IMR-90 (cell line): ENCODE results near the gene PLPP1. TPM values are rescaled to one million over a fixed set of nuclear protein-coding genes. Genes with fewer than 3 reads are reported as not detected.

ENCODE experiments used
- ATAC-seq: fragments of 200-7000 bp; cut with Tn5 transposase; 2 replicates; pipeline ENCODE4 v1.9.1; 2020; ENCODE audit warnings: low read depth, mild to moderate bottlenecking, moderate library complexity
- BruUV-seq: library from RNA; stranded (reverse); fragments of 400-500 nt; replicated peaks from 2 replicates; lab custom pipeline; 2021; lab: Mats Ljungman, UMichigan
- CTCF ChIA-PET: fragments of 300-600 bp; formaldehyde crosslinking; extraction: SDS; loops from one replicate; lab custom pipeline; 2021; ENCODE audit warnings: antibody characterized with exemption; lab: Yijun Ruan, JAX
- POLR2A ChIA-PET: fragments of 300-600 bp; sonication (Branson Sonifier 250); formaldehyde crosslinking; loops from one replicate; lab custom pipeline; 2022; ENCODE audit warnings: antibody characterized with exemption; ENCODE audit not compliant: unreplicated experiment; lab: Charles Lee
- DNase-seq: peaks from one replicate; pipeline ENCODE4 v3.0.0; 2013
- H2AFZ ChIP-seq: replicated peaks from 2 replicates; pipeline ENCODE3; 2013; ENCODE audit warnings: low read length, mild to moderate bottlenecking; ENCODE audit not compliant: poor library complexity
- H2AK5ac ChIP-seq: 2 replicates; pipeline ENCODE4 v1.6.1; 2013; ENCODE audit warnings: low read depth, low read length, inconsistent platforms
- H2AK9ac ChIP-seq: replicated peaks from 2 replicates; pipeline ENCODE3; 2013; ENCODE audit warnings: mild to moderate bottlenecking, low read depth, low read length, moderate library complexity; ENCODE audit not compliant: poor library complexity
- H2BK120ac ChIP-seq: 2 replicates; pipeline ENCODE4 v1.6.1; 2013; ENCODE audit warnings: low read depth, low read length, inconsistent platforms
- H2BK15ac ChIP-seq: 3 replicates; pipeline ENCODE4 v1.6.1; 2013; ENCODE audit warnings: low read depth, low read length, inconsistent platforms
- H2BK20ac ChIP-seq: 2 replicates; pipeline ENCODE4 v1.6.1; 2013; ENCODE audit warnings: low read depth, mild to moderate bottlenecking, inconsistent platforms, low read length, moderate library complexity
- H2BK5ac ChIP-seq: 2 replicates; pipeline ENCODE4 v1.6.1; 2013; ENCODE audit warnings: mild to moderate bottlenecking, low read depth, low read length, inconsistent platforms; ENCODE audit not compliant: poor library complexity, severe bottlenecking
- H3K14ac ChIP-seq: replicated peaks from 2 replicates; pipeline ENCODE4 v1.6.1; 2013; ENCODE audit warnings: low read depth, low read length, inconsistent platforms
- H3K18ac ChIP-seq: 2 replicates; pipeline ENCODE4 v1.6.1; 2013; ENCODE audit warnings: low read depth, low read length, control low read depth
- H3K23ac ChIP-seq: 2 replicates; pipeline ENCODE4 v1.6.1; 2013; ENCODE audit warnings: low read depth, low read length, inconsistent platforms
- H3K27ac ChIP-seq: 2 replicates; pipeline ENCODE4 v1.5.1; 2013; ENCODE audit warnings: mild to moderate bottlenecking, control low read depth, low read length; ENCODE audit not compliant: insufficient read depth
- H3K27me3 ChIP-seq: 2 replicates; pipeline ENCODE4 v1.6.1; 2013; ENCODE audit warnings: low read length; ENCODE audit not compliant: control insufficient read depth, insufficient read depth
- H3K36me3 ChIP-seq: 2 replicates; pipeline ENCODE4 v1.6.1; 2013; ENCODE audit warnings: low read length, mixed read lengths; ENCODE audit not compliant: control insufficient read depth, insufficient read depth
- H3K4ac ChIP-seq: 2 replicates; pipeline ENCODE4 v1.6.1; 2013; ENCODE audit warnings: low read depth, low read length, inconsistent platforms
- H3K4me1 ChIP-seq: 2 replicates; pipeline ENCODE4 v1.6.1; 2013; ENCODE audit warnings: low read length, mixed read lengths; ENCODE audit not compliant: control insufficient read depth, insufficient read depth
- H3K4me2 ChIP-seq: 2 replicates; pipeline ENCODE4 v1.6.1; 2013; ENCODE audit warnings: low read depth, mild to moderate bottlenecking, control low read depth, low read length, moderate library complexity
- H3K4me3 ChIP-seq: 2 replicates; pipeline ENCODE4 v1.5.1; 2013; ENCODE audit warnings: low read depth, mild to moderate bottlenecking, control low read depth, low read length, moderate library complexity; ENCODE audit not compliant: insufficient read depth
- H3K56ac ChIP-seq: 2 replicates; pipeline ENCODE4 v1.6.1; 2013; ENCODE audit warnings: low read length, inconsistent platforms; ENCODE audit not compliant: insufficient read depth; ENCODE audit errors: extremely low read depth
- H3K79me1 ChIP-seq, 2 experiments: 2 replicates each; pipeline ENCODE4 v1.6.1; 2013; ENCODE audit warnings: low read length in 2 of 2, inconsistent platforms in 1 of 2, low read depth in 1 of 2
- H3K9ac ChIP-seq: 2 replicates; pipeline ENCODE4 v1.6.1; 2013; ENCODE audit warnings: low read depth, low read length, control low read depth
- H3K9me1 ChIP-seq: 2 replicates; pipeline ENCODE4 v1.6.1; 2013; ENCODE audit warnings: low read length, inconsistent platforms; ENCODE audit not compliant: insufficient read depth
- H3K9me3 ChIP-seq: 2 replicates; pipeline ENCODE4 v1.6.1; 2013; ENCODE audit warnings: low read length; ENCODE audit not compliant: control insufficient read depth, insufficient read depth
- H4K20me1 ChIP-seq: 2 replicates; pipeline ENCODE4 v1.6.1; 2013; ENCODE audit warnings: low read length, inconsistent platforms; ENCODE audit not compliant: insufficient read depth
- H4K5ac ChIP-seq: 2 replicates; pipeline ENCODE4 v1.6.1; 2013; ENCODE audit warnings: mild to moderate bottlenecking, low read depth, low read length, control low read depth
- H4K8ac ChIP-seq, 2 experiments: 2 replicates each; pipeline ENCODE4 v1.6.1; 2013; ENCODE audit warnings: low read depth in 2 of 2, low read length in 2 of 2, control low read depth in 1 of 2, inconsistent platforms in 1 of 2
- H4K91ac ChIP-seq: 2 replicates; pipeline ENCODE4 v1.6.1; 2013; ENCODE audit warnings: low read depth, low read length, inconsistent platforms; ENCODE audit not compliant: insufficient read depth
- CEBPB ChIP-seq: IDR thresholded peaks from 2 replicates; pipeline ENCODE4 v1.6.1; 2012; ENCODE audit warnings: low read depth, low read length, improper control_type of control experiment
- CHD1 ChIP-seq: IDR thresholded peaks from 2 replicates; pipeline ENCODE4 v1.6.1; 2012; ENCODE audit warnings: low read depth, low read length, improper control_type of control experiment
- CTCF ChIP-seq: conservative IDR thresholded peaks from 2 replicates; pipeline ENCODE4 v1.5.1; 2012; ENCODE audit warnings: mild to moderate bottlenecking, low read depth, low read length, improper control_type of control experiment
- ELK1 ChIP-seq: fragments of 150-350 bp; IDR thresholded peaks from 2 replicates; pipeline ENCODE4 v1.6.1; 2016; ENCODE audit warnings: low read depth, mild to moderate bottlenecking, low read length, moderate library complexity, borderline replicate concordance
- FOS ChIP-seq: fragments of 150-350 bp; IDR thresholded peaks from 2 replicates; pipeline ENCODE4 v1.6.1; 2016; ENCODE audit warnings: low read depth, low read length
- MAFK ChIP-seq: IDR thresholded peaks from 2 replicates; pipeline ENCODE4 v1.6.1; 2012; ENCODE audit warnings: low read depth, low read length, improper control_type of control experiment
- MAZ ChIP-seq: IDR thresholded peaks from 2 replicates; pipeline ENCODE4 v1.6.1; 2012; ENCODE audit warnings: low read depth, mild to moderate bottlenecking, low read length, improper control_type of control experiment, moderate library complexity, borderline replicate concordance
- MXI1 ChIP-seq: IDR thresholded peaks from 2 replicates; pipeline ENCODE4 v1.6.1; 2012; ENCODE audit warnings: low read depth, mild to moderate bottlenecking, low read length, moderate library complexity, borderline replicate concordance
- NFE2L2 ChIP-seq: fragments of 150-350 bp; IDR thresholded peaks from 2 replicates; pipeline ENCODE4 v1.6.1; 2016; ENCODE audit warnings: low read depth, mild to moderate bottlenecking, low read length
- POLR2A ChIP-seq: IDR thresholded peaks from 2 replicates; pipeline ENCODE4 v1.6.1; 2012; ENCODE audit warnings: mild to moderate bottlenecking, low read depth, low read length
- RAD21 ChIP-seq: IDR thresholded peaks from 2 replicates; pipeline ENCODE4 v1.6.1; 2012; ENCODE audit warnings: low read length, improper control_type of control experiment
- RFX5 ChIP-seq: IDR thresholded peaks from 2 replicates; pipeline ENCODE4 v1.8.0; 2012; ENCODE audit warnings: low read depth, mild to moderate bottlenecking, low read length, moderate library complexity
- WGBS, 2 experiments: methylation state at CpG; one replicate each; pipeline versions ENCODE4 v1.1.5 to v1.1.7; 2013; ENCODE audit warnings: missing lambda C conversion rate in 2 of 2; ENCODE audit not compliant: insufficient read length in 1 of 2; ENCODE audit errors: extremely low coverage in 2 of 2; 5-methylcytosine and 5-hydroxymethylcytosine counted together
- dilution Hi-C: fragments of 300-500 bp; cut with HindIII; formaldehyde crosslinking; loops from one replicate; pipeline ENCODE4 v1.14.3; 2018; ENCODE audit warnings: low sequenced_read_pairs; ENCODE audit not compliant: unreplicated experiment
- in situ Hi-C: fragments of 300-500 bp; cut with MboI; formaldehyde crosslinking; loops from 3 replicates; pipeline ENCODE4 v1.14.3; 2019; ENCODE audit warnings: low sequenced_read_pairs, inconsistent platforms, mixed read lengths
- intact Hi-C: fragments of 100-400 bp; cut with micrococcal nuclease; formaldehyde crosslinking; loops from 2 replicates; pipeline ENCODE4 v1.10.0; 2022
- polyA plus RNA-seq, 3 experiments: library from polyadenylated mRNA; depleted of rRNA; stranded (reverse); fragments of >200 nt; gene quantifications; 2 replicates each; pipeline ENCODE4 v1.2.3, GENCODE V29; 2012; ENCODE audit warnings: low replicate concordance in 1 of 3
- total RNA-seq: library from RNA; depleted of rRNA; stranded (reverse); fragments of >200 nt; gene quantifications from 2 replicates; pipeline ENCODE4 v1.2.3, GENCODE V29; 2012

PLPP1 gene
- total and polyA plus RNA-seq, 2 of the 4 experiments (the other 2 are of a cell fraction) = 19.2 to 21.3 TPM

DNA sequence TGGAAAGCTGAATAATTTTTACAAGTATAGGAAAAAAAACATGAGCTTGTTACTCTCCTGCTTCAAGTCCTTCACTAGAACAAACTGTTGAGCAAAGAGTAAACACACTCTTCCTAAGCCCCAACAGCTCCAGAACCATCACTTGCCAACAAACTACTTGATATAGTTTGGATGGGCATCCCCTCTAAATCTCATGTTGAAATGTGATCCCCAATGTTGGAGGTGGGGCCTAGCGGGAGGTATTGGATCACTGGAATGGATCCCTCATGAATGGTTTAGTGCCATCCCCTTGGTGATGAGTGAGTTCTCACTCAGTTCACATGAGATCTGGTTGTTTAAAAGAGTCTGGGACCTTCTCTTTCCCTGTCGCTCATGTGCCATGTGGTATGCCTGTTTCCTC lies 82.8 kb downstream of the PLPP1 start:
- H4K20me1 ChIP-seq = peaks cover 3% of the 10 kb centered on the region; the same call in 1 of the 2 replicates
- H3K56ac ChIP-seq = no peak overlapping the region
- POLR2A ChIA-PET = no interaction called here
- H4K5ac ChIP-seq = no peak overlapping the region
- no peaks in the 10 kb centered on the region for H3K36me3 ChIP-seq
- H2BK120ac ChIP-seq = no peak overlapping the region
- no peak overlapping the region for H3K23ac ChIP-seq
- no peak overlapping the region for H3K9ac ChIP-seq
- ATAC-seq = no peak
- no peaks in the 10 kb centered on the region for H3K27me3 ChIP-seq
- in situ Hi-C loops = no loop called here
- H2AK5ac ChIP-seq = no peak overlapping the region
- H3K79me1 ChIP-seq = peaks cover 3 to 8% of the 10 kb centered on the region in 2 experiments; a peak in 3 of 4 replicates
- no peak overlapping the region for H2BK15ac ChIP-seq
- TF ChIP-seq NFE2L2 (no peak), CHD1 (no peak), MAZ (no peak), FOS (no peak), MXI1 (no peak), RFX5 (no peak), POLR2A (no peak), CTCF (no peak), RAD21 (no peak), MAFK (no peak), ELK1 (no peak), CEBPB (no peak)
- H3K9me1 ChIP-seq = no peaks in the 10 kb centered on the region
- H3K9me3 ChIP-seq = no peaks in the 10 kb centered on the region
- no peak overlapping the region for H3K4ac ChIP-seq
- H3K14ac ChIP-seq = no peak overlapping the region
- no CpG with 5 or more reads among the region's 2 CpGs for WGBS, 2 experiments
- H2AK9ac ChIP-seq = no peak overlapping the region
- H3K4me3 ChIP-seq = no peak overlapping the region
- H3K18ac ChIP-seq = no peak overlapping the region
- dilution Hi-C loops = no loop called here
- CTCF ChIA-PET = interaction anchor here (0.7 kb wide), 1 partner anchor 108 kb away, joined by 3 read pairs; no protein-coding TSS in a partner anchor
- no TSS peak for BruUV-seq
- H3K4me1 ChIP-seq = peaks cover 3% of the 10 kb centered on the region; the same call in 1 of the 2 replicates
- no peak overlapping the region for H4K8ac ChIP-seq
- H2AFZ ChIP-seq = no peak overlapping the region
- no peak overlapping the region for H2BK5ac ChIP-seq
- no peak overlapping the region for H3K4me2 ChIP-seq
- intact Hi-C loops = no loop called here
- H3K27ac ChIP-seq = no peak overlapping the region
- H4K91ac ChIP-seq = no peak overlapping the region
- no peak overlapping the region for H2BK20ac ChIP-seq
- DNase-seq = no peak
